ENCODE data around the gene CIAO2A.

DNA sequence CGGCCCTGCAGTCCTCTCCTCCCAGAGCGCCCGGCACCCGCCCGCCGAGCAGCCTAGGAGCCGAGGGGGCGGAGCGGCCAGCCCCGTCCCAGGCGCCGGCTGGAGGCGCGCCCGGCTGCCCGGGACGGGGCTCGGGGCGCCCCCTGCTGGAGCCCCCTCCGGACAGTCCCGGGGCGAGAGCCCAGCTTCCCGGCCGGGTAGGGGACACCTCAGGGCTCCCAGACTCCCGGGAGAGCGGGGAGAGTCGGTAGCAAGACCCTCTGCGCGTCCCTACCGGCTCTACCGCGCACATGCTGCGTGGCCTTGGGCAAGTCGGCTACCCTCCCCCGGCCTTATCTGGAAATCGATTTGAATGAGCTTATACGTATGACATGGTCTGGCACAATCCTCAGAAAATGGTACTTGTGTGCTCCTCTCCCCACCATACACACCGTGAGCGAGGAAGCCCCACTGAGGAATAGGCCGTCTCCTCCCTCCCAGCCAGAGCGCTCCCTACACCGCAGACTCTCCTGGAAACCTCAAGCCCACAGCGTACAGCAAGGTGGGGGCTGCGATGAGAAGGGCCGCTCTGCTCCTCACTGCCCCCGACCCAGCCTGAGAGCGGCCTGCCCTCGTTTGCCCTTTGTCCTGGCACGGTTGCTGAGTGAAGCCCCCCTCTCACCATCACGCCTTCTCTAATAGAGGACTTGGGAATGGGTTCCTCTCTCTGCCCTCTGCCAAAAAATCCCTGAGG is 47.1 kb downstream of the CIAO2A start, which contains the start of gene DAPK2:
- TF ChIP-seq, protein P1, sequence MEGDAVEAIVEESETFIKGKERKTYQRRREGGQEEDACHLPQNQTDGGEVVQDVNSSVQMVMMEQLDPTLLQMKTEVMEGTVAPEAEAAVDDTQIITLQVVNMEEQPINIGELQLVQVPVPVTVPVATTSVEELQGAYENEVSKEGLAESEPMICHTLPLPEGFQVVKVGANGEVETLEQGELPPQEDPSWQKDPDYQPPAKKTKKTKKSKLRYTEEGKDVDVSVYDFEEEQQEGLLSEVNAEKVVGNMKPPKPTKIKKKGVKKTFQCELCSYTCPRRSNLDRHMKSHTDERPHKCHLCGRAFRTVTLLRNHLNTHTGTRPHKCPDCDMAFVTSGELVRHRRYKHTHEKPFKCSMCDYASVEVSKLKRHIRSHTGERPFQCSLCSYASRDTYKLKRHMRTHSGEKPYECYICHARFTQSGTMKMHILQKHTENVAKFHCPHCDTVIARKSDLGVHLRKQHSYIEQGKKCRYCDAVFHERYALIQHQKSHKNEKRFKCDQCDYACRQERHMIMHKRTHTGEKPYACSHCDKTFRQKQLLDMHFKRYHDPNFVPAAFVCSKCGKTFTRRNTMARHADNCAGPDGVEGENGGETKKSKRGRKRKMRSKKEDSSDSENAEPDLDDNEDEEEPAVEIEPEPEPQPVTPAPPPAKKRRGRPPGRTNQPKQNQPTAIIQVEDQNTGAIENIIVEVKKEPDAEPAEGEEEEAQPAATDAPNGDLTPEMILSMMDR (IDR thresholded peaks at IDR 0.05 in 8 of 11, conservative IDR thresholded peaks at IDR 0.05 in 3 of 11) = peak; percentile 20 to 91 (median 82)
- TF ChIP-seq POLR2A (IDR thresholded peaks at IDR 0.05) = no peak

All from spleen (tissue), 7 donors.